Loucy (cell line): Measurements from ENCODE around the gene CCDC184.

Experiments used
- H2AFZ ChIP-seq: fragments of 200-600 bp; sonication (generic); 2 replicates; pipeline ENCODE4 v1.6.0; 2016; ENCODE audit warnings: antibody characterized with exemption, mild to moderate bottlenecking, low read length, moderate library complexity
- H3F3A ChIP-seq: fragments of 200-600 bp; 2 replicates; pipeline ENCODE4 v1.6.0; 2016; ENCODE audit warnings: antibody characterized with exemption, low read depth, mild to moderate bottlenecking
- H3K27me3 ChIP-seq: fragments of 200-600 bp; sonication (generic); 2 replicates; pipeline ENCODE4 v1.6.1; 2014; ENCODE audit warnings: low read length, mild to moderate bottlenecking; ENCODE audit not compliant: insufficient read depth, poor library complexity, severe bottlenecking
- H3K36me3 ChIP-seq: fragments of 200-600 bp; sonication (generic); 2 replicates; pipeline ENCODE4 v1.6.1; 2016; ENCODE audit warnings: low read length; ENCODE audit not compliant: insufficient read depth
- H3K4me1 ChIP-seq: fragments of 200-600 bp; sonication (generic); 2 replicates; pipeline ENCODE4 v1.5.1; 2014; ENCODE audit warnings: low read length, mild to moderate bottlenecking; ENCODE audit not compliant: insufficient read depth, poor library complexity, severe bottlenecking
- H3K4me2 ChIP-seq: fragments of 200-600 bp; sonication (generic); 2 replicates; pipeline ENCODE4 v1.6.0; 2014; ENCODE audit warnings: antibody characterized with exemption, low read length, low read depth, mild to moderate bottlenecking; ENCODE audit not compliant: poor library complexity, severe bottlenecking
- H3K4me3 ChIP-seq: fragments of 200-600 bp; sonication (generic); 2 replicates; pipeline ENCODE4 v1.5.1; 2014; ENCODE audit warnings: low read length, mild to moderate bottlenecking, mixed read lengths; ENCODE audit not compliant: poor library complexity, severe bottlenecking
- H3K79me2 ChIP-seq: fragments of 200-600 bp; sonication (generic); 2 replicates; pipeline ENCODE4 v1.6.1; 2014; ENCODE audit warnings: low read length; ENCODE audit not compliant: insufficient read depth
- H3K9ac ChIP-seq: fragments of 200-600 bp; sonication (generic); 2 replicates; pipeline ENCODE4 v1.6.0; 2014; ENCODE audit warnings: mild to moderate bottlenecking, low read depth, low read length, moderate library complexity; ENCODE audit not compliant: poor library complexity, severe bottlenecking
- H3K9me2 ChIP-seq: fragments of 200-600 bp; sonication (generic); replicated peaks from 2 replicates; pipeline ENCODE4 v1.6.1; 2016; ENCODE audit warnings: low read depth, low read length, mixed read lengths
- H3K9me3 ChIP-seq: fragments of 200-600 bp; sonication (generic); 2 replicates; pipeline ENCODE4 v1.6.1; 2014; ENCODE audit warnings: mild to moderate bottlenecking, antibody characterized with exemption, low read length, low read depth; ENCODE audit not compliant: insufficient read depth
- H4K20me1 ChIP-seq: fragments of 200-600 bp; sonication (generic); 2 replicates; pipeline ENCODE4 v1.6.0; 2014; ENCODE audit warnings: antibody characterized with exemption, low read length, mild to moderate bottlenecking; ENCODE audit not compliant: insufficient read depth, poor library complexity, severe bottlenecking
- CTCF ChIP-seq: fragments of 200-600 bp; sonication (generic); conservative IDR thresholded peaks from 2 replicates; pipeline ENCODE4 v1.5.1; 2014; ENCODE audit warnings: mild to moderate bottlenecking, antibody characterized with exemption, low read length
- EZH2phosphoT487 ChIP-seq: fragments of 200-600 bp; IDR thresholded peaks from 2 replicates; pipeline ENCODE4 v1.6.1; 2018; ENCODE audit warnings: antibody characterized with exemption, mild to moderate bottlenecking, moderate library complexity, borderline replicate concordance

The CCDC184 gene

GRCh38 chr12:48182631-48183030 lies 813 bp upstream of the CCDC184 start:
- H3K36me3 ChIP-seq = no peaks in the 10 kb centered on the region
- no peaks in the 10 kb centered on the region; the same call in 1 of the 2 replicates for H3F3A ChIP-seq
- H3K9me2 ChIP-seq = no peaks in the 10 kb centered on the region
- H3K4me2 ChIP-seq = peak overlapping the region; percentile 81
- H3K4me1 ChIP-seq = peaks cover 26% of the 10 kb centered on the region
- H3K9me3 ChIP-seq = no peaks in the 10 kb centered on the region
- H3K27me3 ChIP-seq = no peaks in the 10 kb centered on the region
- H4K20me1 ChIP-seq = no peaks in the 10 kb centered on the region
- peak overlapping the region; percentile 47 for H3K9ac ChIP-seq
- no peaks in the 10 kb centered on the region for H3K79me2 ChIP-seq
- TF ChIP-seq EZH2phosphoT487 (no peak), CTCF (no peak)
- peak overlapping the region; percentile 95 for H2AFZ ChIP-seq
- H3K4me3 ChIP-seq = peak overlapping the region; percentile 80

GRCh38 chr12:48183876-48184548 lies 568 bp downstream of the CCDC184 start:
- Histone ChIP-seq H3K9me2 (no peaks in the 10 kb centered on the region), H3K27me3 (no peaks in the 10 kb centered on the region), H3K9me3 (no peaks in the 10 kb centered on the region), H3K79me2 (no peaks in the 10 kb centered on the region), H2AFZ (peak overlapping the region; percentile 95), H3K9ac (no peak overlapping the region), H3K4me2 (peak overlapping the region; percentile 81), H3K36me3 (no peaks in the 10 kb centered on the region), H3K4me3 (peak overlapping the region; percentile 80), H3K4me1 (peaks cover 26% of the 10 kb centered on the region), H3F3A (no peaks in the 10 kb centered on the region; the same call in 1 of the 2 replicates), H4K20me1 (no peaks in the 10 kb centered on the region)
- TF ChIP-seq CTCF (no peak), EZH2phosphoT487 (no peak)

GRCh38 chr12:48184549-48184922 lies 1.1 kb downstream of the CCDC184 start:
- H3K9me2 ChIP-seq = no peaks in the 10 kb centered on the region
- TF ChIP-seq CTCF (no peak), EZH2phosphoT487 (no peak)
- no peaks in the 10 kb centered on the region; the same call in 1 of the 2 replicates for H3F3A ChIP-seq
- no peak overlapping the region for H3K9ac ChIP-seq
- H4K20me1 ChIP-seq = no peaks in the 10 kb centered on the region
- H3K4me2 ChIP-seq = no peak overlapping the region
- H2AFZ ChIP-seq = no peak overlapping the region
- no peaks in the 10 kb centered on the region for H3K9me3 ChIP-seq
- no peak overlapping the region for H3K4me3 ChIP-seq
- H3K4me1 ChIP-seq = peaks cover 26% of the 10 kb centered on the region
- H3K36me3 ChIP-seq = no peaks in the 10 kb centered on the region
- H3K27me3 ChIP-seq = no peaks in the 10 kb centered on the region
- H3K79me2 ChIP-seq = no peaks in the 10 kb centered on the region
